ENCODE measurements around the gene AHRR.

DNA sequence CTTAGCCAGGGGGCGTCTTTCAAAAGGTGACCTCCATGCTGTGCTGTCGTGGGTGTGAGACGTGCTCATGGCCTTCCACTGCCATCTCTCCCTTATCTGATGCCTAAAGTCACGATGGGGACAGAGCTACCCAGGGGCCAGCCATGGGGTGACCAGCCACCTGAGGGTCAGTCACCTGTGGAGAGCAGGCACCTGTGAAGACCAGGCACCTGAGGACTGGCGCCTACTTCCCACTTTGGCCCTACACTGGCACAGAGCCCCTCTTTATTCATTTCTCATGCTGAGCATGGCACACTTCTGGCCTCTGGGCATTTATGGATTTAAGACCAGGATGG is 115.1 kb downstream of the AHRR start:
- TF ChIP-seq, protein P1, sequence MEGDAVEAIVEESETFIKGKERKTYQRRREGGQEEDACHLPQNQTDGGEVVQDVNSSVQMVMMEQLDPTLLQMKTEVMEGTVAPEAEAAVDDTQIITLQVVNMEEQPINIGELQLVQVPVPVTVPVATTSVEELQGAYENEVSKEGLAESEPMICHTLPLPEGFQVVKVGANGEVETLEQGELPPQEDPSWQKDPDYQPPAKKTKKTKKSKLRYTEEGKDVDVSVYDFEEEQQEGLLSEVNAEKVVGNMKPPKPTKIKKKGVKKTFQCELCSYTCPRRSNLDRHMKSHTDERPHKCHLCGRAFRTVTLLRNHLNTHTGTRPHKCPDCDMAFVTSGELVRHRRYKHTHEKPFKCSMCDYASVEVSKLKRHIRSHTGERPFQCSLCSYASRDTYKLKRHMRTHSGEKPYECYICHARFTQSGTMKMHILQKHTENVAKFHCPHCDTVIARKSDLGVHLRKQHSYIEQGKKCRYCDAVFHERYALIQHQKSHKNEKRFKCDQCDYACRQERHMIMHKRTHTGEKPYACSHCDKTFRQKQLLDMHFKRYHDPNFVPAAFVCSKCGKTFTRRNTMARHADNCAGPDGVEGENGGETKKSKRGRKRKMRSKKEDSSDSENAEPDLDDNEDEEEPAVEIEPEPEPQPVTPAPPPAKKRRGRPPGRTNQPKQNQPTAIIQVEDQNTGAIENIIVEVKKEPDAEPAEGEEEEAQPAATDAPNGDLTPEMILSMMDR (IDR thresholded peaks at IDR 0.05): no peak
- TF ChIP-seq POLR2AphosphoS5 (IDR thresholded peaks at IDR 0.05) (no peak), POLR2A (IDR thresholded peaks at IDR 0.05) (no peak), EP300 (IDR thresholded peaks at IDR 0.05) (no peak)

Measured in stomach (tissue), 4 donors.